ENCODE data around the gene ZNF329. TPM values are rescaled to one million over a fixed set of nuclear protein-coding genes. Genes with fewer than 3 reads are reported as not detected.
"Not testable (repeated sequence)": the region's sequence is repeated elsewhere in the genome, so short reads cannot be mapped to it uniquely, and the experiment has no call there.

The ZNF329 gene
- total and polyA plus RNA-seq, 2 experiments from 2014 or later, result 2.7 to 16.9 TPM

GRCh38 chr19:58153386-58153785 lies 2.8 kb upstream of the ZNF329 start (continued):
- TF ChIP-seq, protein P1, sequence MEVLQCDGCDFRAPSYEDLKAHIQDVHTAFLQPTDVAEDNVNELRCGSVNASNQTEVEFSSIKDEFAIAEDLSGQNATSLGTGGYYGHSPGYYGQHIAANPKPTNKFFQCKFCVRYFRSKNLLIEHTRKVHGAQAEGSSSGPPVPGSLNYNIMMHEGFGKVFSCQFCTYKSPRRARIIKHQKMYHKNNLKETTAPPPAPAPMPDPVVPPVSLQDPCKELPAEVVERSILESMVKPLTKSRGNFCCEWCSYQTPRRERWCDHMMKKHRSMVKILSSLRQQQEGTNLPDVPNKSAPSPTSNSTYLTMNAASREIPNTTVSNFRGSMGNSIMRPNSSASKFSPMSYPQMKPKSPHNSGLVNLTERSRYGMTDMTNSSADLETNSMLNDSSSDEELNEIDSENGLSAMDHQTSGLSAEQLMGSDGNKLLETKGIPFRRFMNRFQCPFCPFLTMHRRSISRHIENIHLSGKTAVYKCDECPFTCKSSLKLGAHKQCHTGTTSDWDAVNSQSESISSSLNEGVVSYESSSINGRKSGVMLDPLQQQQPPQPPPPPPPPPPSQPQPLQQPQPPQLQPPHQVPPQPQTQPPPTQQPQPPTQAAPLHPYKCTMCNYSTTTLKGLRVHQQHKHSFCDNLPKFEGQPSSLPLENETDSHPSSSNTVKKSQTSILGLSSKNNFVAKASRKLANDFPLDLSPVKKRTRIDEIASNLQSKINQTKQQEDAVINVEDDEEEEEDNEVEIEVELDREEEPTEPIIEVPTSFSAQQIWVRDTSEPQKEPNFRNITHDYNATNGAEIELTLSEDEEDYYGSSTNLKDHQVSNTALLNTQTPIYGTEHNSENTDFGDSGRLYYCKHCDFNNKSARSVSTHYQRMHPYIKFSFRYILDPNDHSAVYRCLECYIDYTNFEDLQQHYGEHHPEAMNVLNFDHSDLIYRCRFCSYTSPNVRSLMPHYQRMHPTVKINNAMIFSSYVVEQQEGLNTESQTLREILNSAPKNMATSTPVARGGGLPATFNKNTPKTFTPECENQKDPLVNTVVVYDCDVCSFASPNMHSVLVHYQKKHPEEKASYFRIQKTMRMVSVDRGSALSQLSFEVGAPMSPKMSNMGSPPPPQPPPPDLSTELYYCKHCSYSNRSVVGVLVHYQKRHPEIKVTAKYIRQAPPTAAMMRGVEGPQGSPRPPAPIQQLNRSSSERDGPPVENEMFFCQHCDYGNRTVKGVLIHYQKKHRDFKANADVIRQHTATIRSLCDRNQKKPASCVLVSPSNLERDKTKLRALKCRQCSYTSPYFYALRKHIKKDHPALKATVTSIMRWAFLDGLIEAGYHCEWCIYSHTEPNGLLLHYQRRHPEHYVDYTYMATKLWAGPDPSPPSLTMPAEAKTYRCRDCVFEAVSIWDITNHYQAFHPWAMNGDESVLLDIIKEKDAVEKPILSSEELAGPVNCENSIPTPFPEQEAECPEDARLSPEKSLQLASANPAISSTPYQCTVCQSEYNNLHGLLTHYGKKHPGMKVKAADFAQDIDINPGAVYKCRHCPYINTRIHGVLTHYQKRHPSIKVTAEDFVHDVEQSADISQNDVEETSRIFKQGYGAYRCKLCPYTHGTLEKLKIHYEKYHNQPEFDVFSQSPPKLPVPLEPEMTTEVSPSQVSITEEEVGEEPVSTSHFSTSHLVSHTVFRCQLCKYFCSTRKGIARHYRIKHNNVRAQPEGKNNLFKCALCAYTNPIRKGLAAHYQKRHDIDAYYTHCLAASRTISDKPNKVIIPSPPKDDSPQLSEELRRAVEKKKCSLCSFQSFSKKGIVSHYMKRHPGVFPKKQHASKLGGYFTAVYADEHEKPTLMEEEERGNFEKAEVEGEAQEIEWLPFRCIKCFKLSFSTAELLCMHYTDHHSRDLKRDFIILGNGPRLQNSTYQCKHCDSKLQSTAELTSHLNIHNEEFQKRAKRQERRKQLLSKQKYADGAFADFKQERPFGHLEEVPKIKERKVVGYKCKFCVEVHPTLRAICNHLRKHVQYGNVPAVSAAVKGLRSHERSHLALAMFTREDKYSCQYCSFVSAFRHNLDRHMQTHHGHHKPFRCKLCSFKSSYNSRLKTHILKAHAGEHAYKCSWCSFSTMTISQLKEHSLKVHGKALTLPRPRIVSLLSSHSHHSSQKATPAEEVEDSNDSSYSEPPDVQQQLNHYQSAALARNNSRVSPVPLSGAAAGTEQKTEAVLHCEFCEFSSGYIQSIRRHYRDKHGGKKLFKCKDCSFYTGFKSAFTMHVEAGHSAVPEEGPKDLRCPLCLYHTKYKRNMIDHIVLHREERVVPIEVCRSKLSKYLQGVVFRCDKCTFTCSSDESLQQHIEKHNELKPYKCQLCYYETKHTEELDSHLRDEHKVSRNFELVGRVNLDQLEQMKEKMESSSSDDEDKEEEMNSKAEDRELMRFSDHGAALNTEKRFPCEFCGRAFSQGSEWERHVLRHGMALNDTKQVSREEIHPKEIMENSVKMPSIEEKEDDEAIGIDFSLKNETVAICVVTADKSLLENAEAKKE (CRISPR knock-in tag; IDR thresholded peaks at IDR 0.05), result no peak

- Mint-ChIP-seq H3K36me3 (ENCODE audit: low read depth) (peaks cover 49% of the 10 kb centered on the region), H3K9me3 (peaks cover 64% of the 10 kb centered on the region)
- Histone ChIP-seq H3K36me3 (ENCODE audit: insufficient read depth) (peaks cover 12% of the 10 kb centered on the region), H3K79me2 (replicated peaks; ENCODE audit: insufficient read depth) (peaks cover 49% of the 10 kb centered on the region)
- not testable (repeated sequence) for H3F3A ChIP-seq (replicated peaks; ENCODE audit: low read depth); H3K4me3 Mint-ChIP-seq; H3K4me2 ChIP-seq; H3K27me3 Mint-ChIP-seq (ENCODE audit: insufficient read depth, low read depth, poor library complexity); H3K9me2 ChIP-seq (ENCODE audit: insufficient read depth); H3K4me3 ChIP-seq; H3K27me3 ChIP-seq (ENCODE audit: insufficient read depth); H2AFZ ChIP-seq; H3K4me1 Mint-ChIP-seq; H3K27ac Mint-ChIP-seq; H4K20me1 ChIP-seq (replicated peaks; ENCODE audit: insufficient read depth); H3K4me1 ChIP-seq (ENCODE audit: insufficient read depth); ATAC-seq; H3K27ac ChIP-seq (ENCODE audit: low read depth); DNase-seq (ENCODE audit: low spot score)
These were observed 3.1 kb downstream of the ZNF329 start for GRCh38 chr19:58147475-58147874.

- ATAC-seq, result no peak
- peaks cover 6% of the 10 kb centered on the region for H3K4me1 Mint-ChIP-seq
- H3K27ac Mint-ChIP-seq, result no peak overlapping the region
- no peak overlapping the region for H2AFZ ChIP-seq
- peaks cover 12% of the 10 kb centered on the region for H3K36me3 ChIP-seq (ENCODE audit: insufficient read depth)
- H3K4me2 ChIP-seq, result no peak overlapping the region
- no peaks in the 10 kb centered on the region for H3F3A ChIP-seq (replicated peaks; ENCODE audit: low read depth)
- no peaks in the 10 kb centered on the region for H4K20me1 ChIP-seq (replicated peaks; ENCODE audit: insufficient read depth)
- peaks cover 4% of the 10 kb centered on the region for H3K27me3 Mint-ChIP-seq (ENCODE audit: insufficient read depth, low read depth, poor library complexity)
- H3K9me3 Mint-ChIP-seq, result peaks cover 80% of the 10 kb centered on the region
- peaks cover 49% of the 10 kb centered on the region for H3K79me2 ChIP-seq (replicated peaks; ENCODE audit: insufficient read depth)
- no peak overlapping the region for H3K27ac ChIP-seq (ENCODE audit: low read depth)
- H3K36me3 Mint-ChIP-seq (ENCODE audit: low read depth), result peaks cover 65% of the 10 kb centered on the region
- peaks cover 8% of the 10 kb centered on the region for H3K9me2 ChIP-seq (ENCODE audit: insufficient read depth)
- H3K4me1 ChIP-seq (ENCODE audit: insufficient read depth), result peaks cover 5% of the 10 kb centered on the region; the same call in 1 of the 2 replicates
- no peak overlapping the region for H3K4me3 ChIP-seq
- DNase-seq (ENCODE audit: low spot score), result no peak
- H3K4me3 Mint-ChIP-seq, result no peak overlapping the region
- no peaks in the 10 kb centered on the region for H3K27me3 ChIP-seq (ENCODE audit: insufficient read depth)
- no peak for TF ChIP-seq EZH2 (IDR thresholded peaks at IDR 0.05; ENCODE audit: low read depth, unreplicated experiment)
- no peak for TF ChIP-seq JUNB (IDR thresholded peaks at IDR 0.05; ENCODE audit: unreplicated experiment)
- no peak for TF ChIP-seq STAT1 (IDR thresholded peaks at IDR 0.05; ENCODE audit: unreplicated experiment)
- no peak for TF ChIP-seq CREB1 (CRISPR knock-in tag; IDR thresholded peaks at IDR 0.05; ENCODE audit: low read depth)
- no peak for TF ChIP-seq ZNF114 (CRISPR knock-in tag; IDR thresholded peaks at IDR 0.05)
- TF ChIP-seq ETS1 (IDR thresholded peaks at IDR 0.05), result no peak
These were observed 4.7 kb downstream of the ZNF329 start for GRCh38 chr19:58145849-58146248.
